OCI-LY7 (cell line): ENCODE measurements around the gene PARVG. TPM values are rescaled to one million over a fixed set of nuclear protein-coding genes. Genes with fewer than 3 reads are reported as not detected.

Experiments
- BruUV-seq: library from RNA; stranded (reverse); fragments of 400-500 nt; replicated peaks from 2 replicates; lab custom pipeline; 2021; lab: Mats Ljungman, UMichigan
- CTCF ChIA-PET: fragments of 300-600 bp; sonication (Branson Sonifier 250); formaldehyde crosslinking; loops from one replicate; lab custom pipeline; 2022; ENCODE audit warnings: antibody characterized with exemption; ENCODE audit not compliant: unreplicated experiment; lab: Charles Lee
- POLR2A ChIA-PET: fragments of 300-600 bp; sonication (Branson Sonifier 250); formaldehyde crosslinking; loops from one replicate; lab custom pipeline; 2022; ENCODE audit warnings: antibody characterized with exemption; lab: Charles Lee
- DNase-seq: peaks from one replicate; pipeline ENCODE4 v3.0.0-alpha.2; 2015; ENCODE audit warnings: low spot score
- H2AFZ ChIP-seq: fragments of 200-600 bp; sonication (generic), shearing (Covaris generic); 2 replicates; pipeline ENCODE4 v1.6.1; 2014; ENCODE audit warnings: mild to moderate bottlenecking, antibody characterized with exemption, low read length, moderate library complexity
- H3K27ac ChIP-seq: fragments of 200-600 bp; sonication (generic); 2 replicates; pipeline ENCODE4 v1.5.1; 2014; ENCODE audit warnings: mixed run types, low read depth, mild to moderate bottlenecking, moderate library complexity, low read length, inconsistent platforms; ENCODE audit not compliant: poor library complexity, severe bottlenecking
- H3K36me3 ChIP-seq: fragments of 200-600 bp; sonication (generic); 2 replicates; pipeline ENCODE4 v1.6.1; 2014; ENCODE audit warnings: mild to moderate bottlenecking, antibody characterized with exemption, low read length, moderate library complexity, mixed read lengths; ENCODE audit not compliant: insufficient read depth
- H3K4me1 ChIP-seq: fragments of 200-600 bp; sonication (generic); 2 replicates; pipeline ENCODE4 v1.5.1; 2014; ENCODE audit warnings: mild to moderate bottlenecking, low read length; ENCODE audit not compliant: insufficient read depth, poor library complexity, severe bottlenecking
- H3K4me2 ChIP-seq: fragments of 200-600 bp; sonication (generic); 2 replicates; pipeline ENCODE4 v1.6.1; 2014; ENCODE audit warnings: mild to moderate bottlenecking, low read length
- H3K4me3 ChIP-seq: fragments of 200-600 bp; sonication (generic); 2 replicates; pipeline ENCODE4 v1.5.1; 2014; ENCODE audit warnings: mild to moderate bottlenecking, low read depth, low read length; ENCODE audit not compliant: poor library complexity, severe bottlenecking
- H3K79me2 ChIP-seq: fragments of 200-600 bp; sonication (generic); 2 replicates; pipeline ENCODE4 v1.6.1; 2016; ENCODE audit warnings: low read depth, mild to moderate bottlenecking, low read length, moderate library complexity, mixed read lengths; ENCODE audit not compliant: insufficient read depth
- H3K9me2 ChIP-seq: fragments of 200-600 bp; sonication (generic); 2 replicates; pipeline ENCODE4 v1.6.1; 2016; ENCODE audit warnings: mild to moderate bottlenecking, low read length, mixed read lengths; ENCODE audit not compliant: insufficient read depth
- H3K9me3 ChIP-seq: fragments of 200-600 bp; sonication (generic); 2 replicates; pipeline ENCODE4 v1.6.1; 2014; ENCODE audit warnings: mild to moderate bottlenecking, mixed run types, low read length, mixed read lengths
- H4K20me1 ChIP-seq: fragments of 200-600 bp; sonication (generic); 2 replicates; pipeline ENCODE4 v1.6.1; 2014; ENCODE audit warnings: mild to moderate bottlenecking, antibody characterized with exemption, low read length, moderate library complexity, mixed read lengths; ENCODE audit not compliant: insufficient read depth
- CTCF ChIP-seq: fragments of 200-600 bp; sonication (generic); conservative IDR thresholded peaks from 2 replicates; pipeline ENCODE4 v1.5.1; 2014; ENCODE audit warnings: mild to moderate bottlenecking, antibody characterized with exemption, low read length, moderate library complexity, mixed read lengths
- EZH2phosphoT487 ChIP-seq: fragments of 200-600 bp; sonication (generic); IDR thresholded peaks from 2 replicates; pipeline ENCODE4 v1.6.1; 2018; ENCODE audit warnings: low read depth, borderline replicate concordance, mild to moderate bottlenecking, mixed run types, antibody characterized with exemption, low read length, moderate library complexity, mixed read lengths
- intact Hi-C: fragments of 100-400 bp; cut with micrococcal nuclease; formaldehyde crosslinking; loops from one replicate; pipeline ENCODE4 v1.10.0; 2022; ENCODE audit not compliant: unreplicated experiment
- total RNA-seq, 2 experiments: library from RNA; depleted of rRNA in 1 of 2; stranded (reverse); fragments of >200 nt in 1 of 2; shearing (Covaris generic) in 1 of 2; gene quantifications; 2 replicates each; pipeline ENCODE4 v1.2.3, GENCODE V29; 2014 to 2022

The PARVG gene
- total RNA-seq, 2 experiments from 2014 or later, result 0.85 to 7.7 TPM

DNA sequence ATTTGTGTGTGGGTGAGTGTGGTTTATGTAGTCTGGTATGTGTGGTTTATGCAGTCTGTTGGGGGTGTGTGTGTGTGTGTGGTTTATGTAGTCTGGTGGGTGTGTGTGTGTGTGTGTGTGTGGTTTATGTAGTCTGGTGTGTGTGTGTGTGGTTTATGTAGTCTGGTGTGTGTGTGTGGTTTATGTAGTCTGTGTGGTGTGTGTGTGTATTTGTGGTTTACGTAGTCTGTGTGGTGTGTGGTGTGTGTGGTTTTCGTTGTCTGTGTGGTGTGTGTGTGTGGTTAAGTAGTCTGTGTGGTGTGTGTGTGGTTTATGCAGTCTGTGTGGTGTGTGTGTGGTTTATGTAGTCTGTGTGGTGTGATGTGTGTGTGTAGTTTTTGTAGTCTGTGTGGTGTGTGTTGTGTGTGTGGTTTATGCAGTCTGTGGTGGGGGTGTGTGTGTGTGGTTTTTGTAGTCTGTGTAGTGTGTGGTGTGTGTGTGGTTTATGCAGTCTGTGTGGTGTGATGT, 26.2 kb upstream of the PARVG start:
- ChIA-PET POLR2A (interaction anchor here (0.5 kb wide), 1 partner anchor 369 kb away, joined by 3 read pairs; no protein-coding TSS in a partner anchor), CTCF (no interaction called here)
- no peaks in the 10 kb centered on the region for H3K9me2 ChIP-seq
- H3K36me3 ChIP-seq, result no peaks in the 10 kb centered on the region
- no peak for DNase-seq
- intact Hi-C loops, result no loop called here
- no peak overlapping the region for H2AFZ ChIP-seq
- H3K4me1 ChIP-seq, result no peaks in the 10 kb centered on the region
- H3K4me2 ChIP-seq, result no peak overlapping the region
- no peak overlapping the region for H3K4me3 ChIP-seq
- no peaks in the 10 kb centered on the region for H3K9me3 ChIP-seq
- no TSS peak for BruUV-seq
- no peak overlapping the region for H3K27ac ChIP-seq
- no peaks in the 10 kb centered on the region for H3K79me2 ChIP-seq
- no peaks in the 10 kb centered on the region for H4K20me1 ChIP-seq
- TF ChIP-seq CTCF (no peak), EZH2phosphoT487 (no peak)

DNA sequence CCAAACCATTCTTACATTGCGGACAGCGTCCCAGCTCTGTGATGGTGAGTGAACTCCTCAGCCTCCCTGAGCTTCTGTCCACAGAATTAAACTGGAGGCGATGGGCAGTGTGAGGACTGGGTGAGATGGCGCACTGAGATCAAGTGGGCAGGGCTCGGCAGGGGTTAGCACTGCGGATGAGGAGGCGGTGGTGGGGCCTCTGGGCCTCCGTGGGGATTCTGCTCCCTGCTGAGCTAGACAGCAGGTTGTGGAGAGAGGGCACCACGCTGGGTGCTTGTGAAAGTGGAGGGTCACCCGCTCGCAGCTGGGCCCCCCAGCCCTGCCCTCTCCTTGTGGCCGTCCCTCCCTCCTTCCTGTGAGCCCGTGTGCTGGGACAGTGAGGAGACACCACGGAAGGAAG, 25.6 kb upstream of the PARVG start:
- Histone ChIP-seq H3K27ac (no peak overlapping the region), H3K79me2 (no peaks in the 10 kb centered on the region), H3K9me3 (no peaks in the 10 kb centered on the region), H4K20me1 (no peaks in the 10 kb centered on the region), H3K4me2 (no peak overlapping the region), H3K4me3 (no peak overlapping the region), H2AFZ (no peak overlapping the region), H3K36me3 (no peaks in the 10 kb centered on the region), H3K9me2 (no peaks in the 10 kb centered on the region), H3K4me1 (no peaks in the 10 kb centered on the region)
- BruUV-seq, result no TSS peak
- TF ChIP-seq EZH2phosphoT487, result no peak
- no peak for TF ChIP-seq CTCF
- ChIA-PET CTCF (interaction anchor here (0.5 kb wide), 1 partner anchor 285 kb away, joined by 3 read pairs; no protein-coding TSS in a partner anchor), POLR2A (no interaction called here)
- intact Hi-C loops, result no loop called here
- no peak for DNase-seq

GRCh38 chr22:44157916-44158618, 22.7 kb upstream of the PARVG start:
- DNase-seq, result no peak
- intact Hi-C loops, result no loop called here
- Histone ChIP-seq H3K4me3 (no peak overlapping the region), H3K36me3 (no peaks in the 10 kb centered on the region), H3K9me2 (no peaks in the 10 kb centered on the region), H3K27ac (no peak overlapping the region), H3K9me3 (no peaks in the 10 kb centered on the region), H2AFZ (no peak overlapping the region), H4K20me1 (no peaks in the 10 kb centered on the region), H3K4me1 (no peaks in the 10 kb centered on the region), H3K4me2 (no peak overlapping the region), H3K79me2 (no peaks in the 10 kb centered on the region)
- no TSS peak for BruUV-seq
- ChIA-PET POLR2A (no interaction called here), CTCF (no interaction called here)
- TF ChIP-seq CTCF (no peak), EZH2phosphoT487 (no peak)
